ENCODE data around the gene ACTN1.

The ACTN1 gene

DNA sequence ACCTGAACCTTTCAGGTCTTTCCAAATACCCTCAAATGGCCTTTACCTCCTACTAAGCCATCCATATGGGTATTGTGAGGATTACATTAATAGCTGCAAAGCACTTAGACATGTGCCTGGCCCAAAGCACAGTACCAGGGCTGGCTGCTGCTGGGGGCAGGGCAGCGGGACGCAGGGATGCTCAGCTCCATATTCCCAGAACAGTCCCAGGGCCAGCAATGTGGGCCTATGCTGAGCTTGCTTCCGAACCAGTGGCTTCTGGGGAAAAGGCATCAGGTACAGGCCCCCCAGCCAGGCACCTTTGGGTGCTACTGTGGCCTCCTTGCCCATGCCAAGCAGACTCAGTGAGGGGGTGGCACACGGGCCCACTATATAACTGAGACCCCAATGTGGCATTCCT is 10.4 kb downstream of the ACTN1 start:
- no peak for DNase-seq

DNA sequence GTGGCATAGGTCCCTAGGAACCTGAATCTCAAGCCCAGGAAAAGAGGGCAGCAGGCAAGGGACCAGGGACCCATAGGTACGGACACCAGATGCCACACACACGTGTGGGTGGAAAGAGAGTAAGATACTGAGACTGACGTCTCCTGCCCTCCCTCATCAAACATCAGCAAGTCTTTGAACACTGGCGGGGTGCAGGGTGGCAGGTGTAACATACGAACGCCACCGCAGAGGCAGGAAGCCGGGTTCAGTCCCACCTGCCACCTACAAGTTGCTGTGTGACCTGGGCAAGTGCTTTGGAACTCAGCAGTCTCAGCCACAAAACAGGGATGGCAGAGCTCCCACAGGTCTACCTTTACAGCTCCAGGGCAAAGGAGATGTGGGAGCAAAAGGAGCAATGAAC is 11.1 kb downstream of the ACTN1 start:
- DNase-seq: peak; percentile 72

- no peak for DNase-seq
Measured at GRCh38 chr14:68967459-68967940, 11.6 kb downstream of the ACTN1 start.

- no peak for DNase-seq
Measured at GRCh38 chr14:68966872-68967301, 12.2 kb downstream of the ACTN1 start.

- DNase-seq: no peak
Measured at GRCh38 chr14:68965261-68965761, 13.8 kb downstream of the ACTN1 start.

DNA sequence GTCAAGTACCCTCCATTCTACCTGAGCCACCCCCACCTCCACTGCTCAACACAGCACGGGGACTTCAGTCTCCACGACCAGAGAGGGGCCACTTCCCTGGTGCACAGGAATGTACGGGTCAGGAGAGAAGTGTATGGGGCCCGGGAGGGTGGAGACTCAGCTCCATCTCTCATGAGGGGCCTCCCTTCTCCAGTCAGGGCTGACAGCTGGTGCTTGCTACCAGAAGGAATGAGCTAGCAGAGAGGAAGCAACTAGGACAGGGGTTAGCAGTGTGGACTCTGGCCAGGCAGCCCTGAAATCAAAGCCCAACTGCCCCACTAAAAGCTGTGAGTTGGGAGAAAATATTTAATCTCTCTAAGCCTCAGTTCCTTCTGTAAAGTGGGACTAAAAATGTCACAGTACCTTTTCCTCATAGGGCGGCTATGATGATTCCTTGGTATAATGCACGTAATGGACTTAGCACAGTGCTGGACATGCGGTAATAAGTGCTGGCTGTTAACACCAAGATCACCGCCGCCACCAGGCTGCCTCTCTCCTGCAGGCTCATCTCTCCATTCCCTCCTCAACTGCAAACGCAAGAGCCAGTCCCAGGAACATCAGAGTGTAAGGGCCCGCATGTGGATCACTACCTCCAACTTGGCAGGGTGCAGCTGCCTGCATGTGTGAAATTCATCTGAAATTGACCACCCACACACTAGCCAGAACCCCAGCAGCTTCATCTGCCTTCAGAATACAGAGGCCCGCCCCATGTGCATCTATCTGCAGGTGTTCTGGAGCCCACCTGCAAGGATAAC is 14.6 kb downstream of the ACTN1 start:
- DNase-seq: no peak

DNA sequence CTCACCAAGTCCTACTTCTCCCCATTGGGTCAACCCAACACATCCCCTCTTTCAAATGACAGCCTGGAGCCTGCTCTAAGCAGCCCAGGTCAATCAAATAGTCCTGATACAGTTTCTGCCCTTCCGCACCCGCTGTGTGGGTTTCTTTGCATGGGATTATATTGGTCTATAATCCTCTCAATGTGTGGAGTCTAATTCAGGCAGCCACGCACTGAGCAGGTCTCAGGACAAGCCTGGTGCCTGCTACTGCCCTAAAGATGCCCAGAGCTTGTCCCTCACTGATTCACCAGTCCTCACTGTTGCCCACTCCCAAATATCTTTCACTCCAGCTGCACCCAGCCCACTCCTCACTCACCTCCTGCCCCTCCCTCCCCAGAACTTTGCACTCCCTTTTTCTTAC is 16.4 kb downstream of the ACTN1 start:
- DNase-seq: no peak

GRCh38 chr14:68961781-68962584 is 17.1 kb downstream of the ACTN1 start:
- no peak for DNase-seq

- no peak for DNase-seq
Measured at GRCh38 chr14:68961361-68961760, 17.7 kb downstream of the ACTN1 start.

- no peak for DNase-seq
Measured at GRCh38 chr14:68960123-68960522, 19.0 kb downstream of the ACTN1 start.

DNA sequence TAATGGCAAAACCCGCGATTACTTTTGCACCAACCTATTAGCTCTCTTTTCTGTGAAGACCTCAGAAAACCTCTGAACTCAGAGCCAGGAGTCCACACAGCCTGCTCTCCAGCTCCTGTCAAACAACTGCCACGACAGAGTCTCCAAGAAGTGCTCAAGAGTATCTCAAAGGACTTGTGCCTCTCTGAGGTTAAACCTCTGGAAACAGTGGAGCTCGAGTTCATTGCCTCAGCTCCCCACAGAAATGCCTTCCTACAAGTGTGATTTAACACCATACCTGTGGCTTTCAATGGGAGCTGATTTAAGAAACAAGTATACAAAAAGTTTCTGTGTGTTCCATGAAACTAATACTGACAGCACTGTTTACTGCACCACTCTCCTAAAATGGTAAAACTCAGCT is 20.1 kb downstream of the ACTN1 start:
- no peak for DNase-seq

- no peak for DNase-seq
Measured at GRCh38 chr14:68958553-68958952, 20.5 kb downstream of the ACTN1 start.

DNA sequence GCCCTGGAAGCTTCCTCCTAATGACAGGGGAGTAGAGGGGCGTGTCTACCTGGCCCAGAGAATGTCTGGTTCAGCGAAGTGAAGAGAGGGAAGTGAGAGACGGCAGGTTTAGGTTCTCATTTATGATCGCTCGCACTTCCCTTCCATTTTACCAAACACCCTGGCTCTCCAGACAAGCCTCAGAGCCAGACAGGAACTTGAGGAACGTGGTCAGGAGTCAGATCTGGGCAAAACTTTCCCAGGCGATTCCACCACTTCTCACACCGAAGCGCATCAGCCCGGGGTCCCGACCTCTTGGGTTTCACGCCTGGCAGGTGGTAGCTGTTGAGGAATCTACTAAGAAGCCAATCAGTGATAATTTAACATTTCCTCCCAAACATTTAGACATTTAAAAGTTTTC is 21.3 kb downstream of the ACTN1 start:
- no peak for DNase-seq

DNA sequence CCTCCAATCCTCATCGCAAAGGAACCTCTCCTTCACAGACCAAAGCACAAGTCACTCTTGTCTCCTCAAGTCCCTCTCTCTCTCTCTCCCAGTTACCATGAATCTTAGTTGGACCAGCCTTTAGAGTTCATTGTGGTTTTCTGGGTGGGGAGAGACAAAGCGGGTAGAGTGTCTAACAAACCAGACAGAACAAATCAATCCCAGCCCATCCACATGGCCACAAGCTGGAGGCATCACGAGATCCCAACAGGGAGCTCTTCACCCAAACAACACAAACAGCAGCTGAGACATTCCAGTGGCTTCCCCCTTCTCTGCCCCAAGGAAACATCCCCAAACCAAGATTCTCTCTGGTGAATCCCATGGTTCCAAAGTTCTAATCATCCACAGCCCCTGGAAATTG is 22.4 kb downstream of the ACTN1 start:
- no peak for DNase-seq

GRCh38 chr14:68955851-68956179 is 23.3 kb downstream of the ACTN1 start:
- DNase-seq: no peak

DNA sequence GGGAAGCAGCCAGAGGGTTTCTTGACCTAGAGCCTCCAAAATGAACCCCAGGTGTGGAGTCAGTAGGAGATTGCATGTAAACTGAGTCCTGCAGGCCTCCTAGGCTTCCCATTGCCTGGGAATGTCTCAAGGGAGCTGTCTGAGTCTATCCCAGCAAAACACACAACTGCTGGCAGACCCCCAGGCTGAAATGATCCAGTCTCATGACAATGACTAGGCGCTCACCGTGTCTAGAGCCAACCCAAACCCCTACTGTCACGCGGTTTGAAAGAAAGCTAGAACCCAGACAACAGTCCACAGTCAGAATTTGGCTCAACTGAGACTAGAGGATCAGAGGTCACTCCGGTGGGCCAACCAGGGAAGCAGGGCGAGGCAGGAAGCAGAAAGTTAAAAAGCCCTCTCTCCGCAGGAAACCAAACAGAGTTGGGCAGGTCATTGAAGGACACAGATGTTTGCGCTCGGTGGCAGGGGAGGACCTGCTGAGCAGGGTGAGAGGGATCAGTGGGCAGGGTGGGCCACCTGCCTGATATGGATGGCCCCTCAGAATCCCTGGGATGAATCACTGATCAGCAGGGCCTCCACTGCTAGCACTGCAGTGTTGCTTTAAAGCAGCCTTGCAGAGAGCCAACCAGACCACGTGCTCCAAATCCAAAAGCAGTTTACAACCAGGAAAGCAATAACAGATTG is 23.8 kb downstream of the ACTN1 start:
- DNase-seq: no peak

DNA sequence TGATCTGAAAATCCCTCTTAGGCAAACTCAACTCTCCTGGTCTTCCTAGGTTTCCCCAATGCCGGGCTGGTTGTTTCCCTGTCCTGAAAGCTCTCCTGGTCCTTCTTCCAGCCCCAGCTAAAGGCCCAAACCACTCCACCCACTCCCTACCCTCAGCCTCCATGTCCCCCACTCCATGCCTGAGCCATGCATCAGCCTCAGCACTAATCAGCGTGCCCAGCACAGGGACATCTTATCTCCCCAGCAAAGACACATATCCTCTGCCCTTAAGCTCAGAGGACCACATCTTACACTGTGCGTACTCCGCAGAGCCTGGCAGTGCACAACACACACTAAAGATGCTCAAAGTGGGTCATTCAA is 25.9 kb downstream of the ACTN1 start:
- DNase-seq: no peak

DNA sequence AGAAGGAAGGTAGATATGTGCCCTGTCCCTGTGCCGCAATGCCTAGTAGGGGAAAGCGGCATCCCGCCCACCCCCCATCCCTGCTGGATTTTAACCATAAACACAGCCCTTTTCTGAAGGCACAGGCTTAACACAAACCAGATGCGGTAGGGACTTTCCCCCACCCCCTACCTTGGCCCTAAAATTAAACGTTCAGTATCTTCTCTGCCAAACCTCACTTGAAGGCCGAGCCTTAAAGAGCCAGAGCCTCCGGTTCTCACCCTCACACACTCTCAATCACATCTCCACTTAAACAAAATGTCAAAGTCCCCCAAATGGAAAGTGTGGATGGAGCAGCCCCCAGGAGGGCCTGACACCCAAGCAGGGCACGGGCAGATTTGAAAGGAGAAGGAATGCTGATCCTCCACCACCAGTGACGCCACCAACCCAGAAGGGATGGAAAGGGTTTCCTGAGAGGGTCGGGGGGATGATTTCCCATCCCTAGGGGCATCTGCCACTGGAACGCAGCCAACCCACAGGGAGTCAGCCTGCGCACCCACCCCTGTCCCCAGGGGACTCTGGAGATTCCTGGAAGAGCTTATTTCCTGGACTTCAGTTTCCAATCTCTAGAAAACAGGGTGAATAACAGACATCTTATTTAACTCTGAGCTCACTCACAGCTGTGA is 26.4 kb downstream of the ACTN1 start:
- DNase-seq: no peak

- DNase-seq: no peak
Measured at GRCh38 chr14:68951800-68952530, 27.1 kb downstream of the ACTN1 start.

DNA sequence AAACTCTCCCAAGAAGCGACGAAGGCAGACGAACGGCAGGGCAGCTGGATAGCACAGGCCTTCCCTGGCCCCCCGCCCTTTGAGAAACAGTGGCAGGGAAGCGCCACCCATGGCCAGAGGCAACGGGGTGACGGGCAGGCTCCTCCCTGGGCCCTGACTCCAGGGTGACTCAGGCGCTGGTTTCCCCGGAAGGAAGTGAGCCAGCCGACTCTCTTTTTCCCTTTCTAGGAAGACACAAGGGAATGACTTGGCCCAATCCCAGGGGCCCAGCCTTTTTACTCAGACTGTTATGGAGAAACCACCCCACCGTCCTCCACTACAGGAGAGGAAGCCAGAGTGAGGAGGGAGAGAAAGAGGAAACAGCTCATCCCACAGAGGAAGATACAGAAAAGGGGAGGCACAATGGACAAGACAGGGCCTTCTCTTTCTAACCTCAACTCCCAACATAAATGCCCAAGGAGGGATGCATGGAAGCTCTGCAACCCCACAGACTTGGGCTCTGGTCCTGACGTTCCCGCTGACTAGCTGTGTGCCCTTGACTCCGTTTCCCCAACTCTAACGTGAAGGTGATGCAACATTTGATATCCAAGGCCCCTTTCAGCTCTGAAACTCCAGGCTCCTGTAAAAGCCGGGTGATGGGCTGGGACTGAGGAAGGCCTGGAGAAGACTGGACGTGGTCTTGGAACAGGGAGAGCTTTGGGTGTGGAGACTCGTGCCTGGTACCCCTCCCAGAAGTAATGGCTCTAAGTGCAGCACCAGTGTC is 27.9 kb downstream of the ACTN1 start:
- no peak for DNase-seq

- DNase-seq: no peak
Measured at GRCh38 chr14:68950111-68950510, 29.0 kb downstream of the ACTN1 start.

- no peak for DNase-seq
Measured at GRCh38 chr14:68949601-68949965, 29.5 kb downstream of the ACTN1 start.
